Neural progenitor cell (in vitro differentiated cells): Measurements from ENCODE around the gene CBFA2T3. TPM values are rescaled to one million over a fixed set of nuclear protein-coding genes. Genes with fewer than 3 reads are reported as not detected.
"Not testable (repeated sequence)": the region's sequence is repeated elsewhere in the genome, so short reads cannot be mapped to it uniquely, and the experiment has no call there.

Experiments used
- DNase-seq: peaks from one replicate; pipeline ENCODE4 v3.0.0-alpha.2; 2016; ENCODE audit warnings: low spot score
- H2AFZ ChIP-seq: fragments of 200-600 bp; sonication (generic); replicated peaks from 2 replicates; pipeline ENCODE4 v1.6.1; 2016; ENCODE audit warnings: antibody characterized with exemption
- H3F3A ChIP-seq: fragments of 200-600 bp; sonication (generic); 2 replicates; pipeline ENCODE4 v1.6.1; 2016; ENCODE audit warnings: antibody characterized with exemption, low read depth
- H3K27ac ChIP-seq: fragments of 200-600 bp; sonication (generic); 2 replicates; pipeline ENCODE4 v1.5.1; 2016; ENCODE audit warnings: mild to moderate bottlenecking
- H3K27me3 ChIP-seq: fragments of 200-600 bp; sonication (generic); 2 replicates; pipeline ENCODE4 v1.6.1; 2016; ENCODE audit warnings: mild to moderate bottlenecking, moderate library complexity
- H3K36me3 ChIP-seq: fragments of 200-600 bp; sonication (generic); 2 replicates; pipeline ENCODE4 v1.5.1; 2016
- H3K4me1 ChIP-seq: fragments of 200-600 bp; sonication (generic); 2 replicates; pipeline ENCODE4 v1.6.1; 2016; ENCODE audit warnings: mixed run types
- H3K4me2 ChIP-seq: fragments of 200-600 bp; sonication (generic); 2 replicates; pipeline ENCODE4 v1.6.1; 2016
- H3K4me3 ChIP-seq: fragments of 200-600 bp; sonication (generic); 2 replicates; pipeline ENCODE4 v1.5.1; 2016
- H3K79me2 ChIP-seq: fragments of 200-600 bp; sonication (generic); 2 replicates; pipeline ENCODE4 v1.6.1; 2016; ENCODE audit warnings: low read depth
- H3K9ac ChIP-seq: fragments of 200-600 bp; sonication (generic); 2 replicates; pipeline ENCODE4 v1.6.1; 2016
- H3K9me3 ChIP-seq: fragments of 200-600 bp; sonication (generic); 2 replicates; pipeline ENCODE4 v1.5.1; 2016; ENCODE audit warnings: low read depth
- H4K20me1 ChIP-seq: fragments of 200-600 bp; sonication (generic); 2 replicates; pipeline ENCODE4 v1.6.1; 2016; ENCODE audit warnings: low read depth
- H3K27ac Mint-ChIP-seq: 3 replicates; pipeline ENCODE4 v1.8.0; 2021; ENCODE audit warnings: mixed read lengths
- H3K27me3 Mint-ChIP-seq: 2 replicates; pipeline ENCODE4 v1.8.0; 2022; ENCODE audit warnings: low read depth, mild to moderate bottlenecking, inconsistent platforms, moderate library complexity, mixed read lengths; ENCODE audit not compliant: insufficient read depth
- H3K36me3 Mint-ChIP-seq: 3 replicates; pipeline ENCODE4 v1.8.0; 2021; ENCODE audit warnings: mixed read lengths
- H3K4me1 Mint-ChIP-seq: 3 replicates; pipeline ENCODE4 v1.8.0; 2021; ENCODE audit warnings: mixed read lengths
- H3K4me3 Mint-ChIP-seq: 3 replicates; pipeline ENCODE4 v1.8.0; 2021; ENCODE audit warnings: mild to moderate bottlenecking, moderate library complexity, mixed read lengths
- H3K9me3 Mint-ChIP-seq: 3 replicates; pipeline ENCODE4 v1.8.0; 2020; ENCODE audit warnings: mixed read lengths
- CTCF ChIP-seq: fragments of 200-600 bp; sonication (generic); IDR thresholded peaks from 2 replicates; pipeline ENCODE4 v1.5.1; 2017; ENCODE audit warnings: antibody characterized with exemption, mild to moderate bottlenecking
- EZH2 ChIP-seq: fragments of 200-600 bp; sonication (generic); IDR thresholded peaks from 2 replicates; pipeline ENCODE4 v1.6.1; 2017; ENCODE audit warnings: antibody characterized with exemption, mild to moderate bottlenecking, moderate library complexity
- EZH2phosphoT487 ChIP-seq: fragments of 200-600 bp; sonication (generic); IDR thresholded peaks from 2 replicates; pipeline ENCODE4 v1.6.1; 2017; ENCODE audit warnings: antibody characterized with exemption
- total RNA-seq: library from RNA; depleted of rRNA; stranded (reverse); fragments of >200 nt; gene quantifications from 2 replicates; pipeline ENCODE4 v1.2.3, GENCODE V29; 2015; ENCODE audit warnings: low replicate concordance

The CBFA2T3 gene
- total RNA-seq, 1 donor from 2014 or later = 0.22 TPM

GRCh38 chr16:88892065-88892464 is 84.9 kb downstream of the CBFA2T3 start:
- H4K20me1 ChIP-seq = no peaks in the 10 kb centered on the region
- H3K27ac ChIP-seq = no peak overlapping the region
- no peak overlapping the region for H3K27ac Mint-ChIP-seq
- H3K4me3 ChIP-seq = no peak overlapping the region
- no peak overlapping the region for H3K9ac ChIP-seq
- no peaks in the 10 kb centered on the region for H3K79me2 ChIP-seq
- H3K4me3 Mint-ChIP-seq = no peak overlapping the region
- DNase-seq = no peak
- peaks cover 3% of the 10 kb centered on the region for H3K4me1 Mint-ChIP-seq
- H3K9me3 Mint-ChIP-seq = peaks cover 4% of the 10 kb centered on the region
- H3K36me3 Mint-ChIP-seq = peaks cover 2% of the 10 kb centered on the region
- no peaks in the 10 kb centered on the region for H3K9me3 ChIP-seq
- no peaks in the 10 kb centered on the region for H3K4me1 ChIP-seq
- TF ChIP-seq EZH2phosphoT487 (no peak), EZH2 (no peak), CTCF (no peak)
- H2AFZ ChIP-seq = no peak overlapping the region
- no peaks in the 10 kb centered on the region for H3F3A ChIP-seq
- no peaks in the 10 kb centered on the region for H3K36me3 ChIP-seq
- H3K4me2 ChIP-seq = no peak overlapping the region
- no peaks in the 10 kb centered on the region for H3K27me3 ChIP-seq
- peaks cover 6% of the 10 kb centered on the region for H3K27me3 Mint-ChIP-seq

- Histone ChIP-seq H3K9ac (no peak overlapping the region), H3K4me3 (no peak overlapping the region), H3K4me1 (no peaks in the 10 kb centered on the region), H3K36me3 (no peaks in the 10 kb centered on the region), H4K20me1 (no peaks in the 10 kb centered on the region), H3K79me2 (no peaks in the 10 kb centered on the region), H3K4me2 (no peak overlapping the region), H2AFZ (no peak overlapping the region), H3K27ac (no peak overlapping the region), H3K9me3 (no peaks in the 10 kb centered on the region), H3K27me3 (no peaks in the 10 kb centered on the region), H3F3A (no peaks in the 10 kb centered on the region)
- peaks cover 4% of the 10 kb centered on the region for H3K9me3 Mint-ChIP-seq
- peaks cover 6% of the 10 kb centered on the region for H3K27me3 Mint-ChIP-seq
- H3K4me3 Mint-ChIP-seq = no peak overlapping the region
- no peak for DNase-seq
- H3K4me1 Mint-ChIP-seq = peaks cover 3% of the 10 kb centered on the region
- H3K36me3 Mint-ChIP-seq = peaks cover 2% of the 10 kb centered on the region
- TF ChIP-seq EZH2phosphoT487 (no peak), EZH2 (no peak), CTCF (no peak)
- H3K27ac Mint-ChIP-seq = no peak overlapping the region
Observed at GRCh38 chr16:88891083-88891482, 85.9 kb downstream of the CBFA2T3 start.

- H3K36me3 ChIP-seq, H3K4me1 ChIP-seq, H4K20me1 ChIP-seq, H3K79me2 ChIP-seq, H3K4me1 Mint-ChIP-seq, H3K9ac ChIP-seq, H3K27me3 Mint-ChIP-seq, H3K4me3 ChIP-seq, H3K27me3 ChIP-seq, DNase-seq, H3K4me2 ChIP-seq, H2AFZ ChIP-seq, H3F3A ChIP-seq, H3K9me3 ChIP-seq, H3K4me3 Mint-ChIP-seq, H3K27ac ChIP-seq, H3K36me3 Mint-ChIP-seq, H3K9me3 Mint-ChIP-seq: not testable (repeated sequence)
- peak overlapping the region; percentile 88 for H3K27ac Mint-ChIP-seq
Observed at GRCh38 chr16:88889702-88890352, 87.2 kb downstream of the CBFA2T3 start.

GRCh38 chr16:88888461-88889387 is 88.3 kb downstream of the CBFA2T3 start:
- no peaks in the 10 kb centered on the region for H3F3A ChIP-seq
- no peaks in the 10 kb centered on the region for H3K27me3 ChIP-seq
- Mint-ChIP-seq H3K4me1 (peaks cover 3% of the 10 kb centered on the region), H3K4me3 (no peak overlapping the region), H3K9me3 (peaks cover 4% of the 10 kb centered on the region), H3K27me3 (peaks cover 6% of the 10 kb centered on the region), H3K36me3 (peaks cover 2% of the 10 kb centered on the region), H3K27ac (no peak overlapping the region)
- no peaks in the 10 kb centered on the region for H3K4me1 ChIP-seq
- H3K9ac ChIP-seq = no peak overlapping the region
- H3K79me2 ChIP-seq = no peaks in the 10 kb centered on the region
- no peak overlapping the region for H3K27ac ChIP-seq
- no peaks in the 10 kb centered on the region for H3K36me3 ChIP-seq
- H3K4me3 ChIP-seq = no peak overlapping the region
- no peaks in the 10 kb centered on the region for H3K9me3 ChIP-seq
- H4K20me1 ChIP-seq = no peaks in the 10 kb centered on the region
- no peak for DNase-seq
- no peak overlapping the region for H3K4me2 ChIP-seq
- TF ChIP-seq EZH2phosphoT487 (no peak), EZH2 (no peak), CTCF (no peak)
- H2AFZ ChIP-seq = no peak overlapping the region
